Sigmoid colon (tissue), 7 donors: ENCODE measurements around the gene IGFLR1. TPM values are rescaled to one million over a fixed set of nuclear protein-coding genes. Genes with fewer than 3 reads are reported as not detected.
A peak's percentile ranks its signal among the peaks of the same experiment; 100 is the strongest.

ENCODE experiments used
- DNase-seq: peaks from one replicate; pipeline ENCODE4 v3.0.0-alpha.2; 2019
- H3K27ac ChIP-seq, 4 donors: fragments of 200-600 bp; sonication (generic); one replicate each; pipeline ENCODE4 v1.5.1; 2016 to 2019; ENCODE audit warnings: mild to moderate bottlenecking in 1 of 4
- H3K27me3 ChIP-seq, 3 donors: fragments of 200-600 bp; sonication (generic); one replicate each; pipeline ENCODE4 v1.5.1; 2019; ENCODE audit warnings: mild to moderate bottlenecking in 1 of 3
- H3K36me3 ChIP-seq, 4 donors: fragments of 200-600 bp; sonication (generic); one replicate each; pipeline ENCODE4 v1.5.1; 2016 to 2019
- H3K4me1 ChIP-seq, 4 donors: fragments of 200-600 bp; sonication (generic); one replicate each; pipeline ENCODE4 v1.5.1; 2017 to 2019
- H3K4me3 ChIP-seq, 4 donors: fragments of 200-600 bp; sonication (generic); one replicate each; pipeline ENCODE4 v1.5.1; 2017 to 2019; ENCODE audit warnings: mild to moderate bottlenecking in 2 of 4, moderate library complexity in 1 of 4
- H3K9me3 ChIP-seq, 4 donors: fragments of 200-600 bp in 3 of 4; sonication (generic) in 3 of 4; one replicate each; pipeline versions ENCODE4 v1.5.1 to v1.6.1; 2013 to 2019
- CTCF ChIP-seq, 4 experiments: fragments of 450-650 bp in 3 of 4; fragments of 200-600 bp in 1 of 4; IDR thresholded peaks; one replicate each; pipeline ENCODE4 v1.5.1; 2016 to 2019; ENCODE audit warnings: antibody characterized with exemption in 4 of 4, mild to moderate bottlenecking in 3 of 4, moderate library complexity in 2 of 4
- EP300 ChIP-seq, 4 donors: sonication (generic); formaldehyde crosslinking; IDR thresholded peaks; one replicate each; pipeline ENCODE4 v1.6.1; 2017; ENCODE audit warnings: antibody characterized with exemption in 4 of 4
- POLR2A ChIP-seq, 2 donors: fragments of 450-650 bp; IDR thresholded peaks; one replicate each; pipeline ENCODE4 v1.6.1; 2016; ENCODE audit warnings: antibody characterized with exemption in 2 of 2, mild to moderate bottlenecking in 2 of 2, moderate library complexity in 2 of 2
- POLR2AphosphoS5 ChIP-seq, 4 donors: sonication (generic); formaldehyde crosslinking; IDR thresholded peaks; one replicate each; pipeline ENCODE4 v1.6.1; 2017; ENCODE audit warnings: antibody characterized with exemption in 4 of 4
- WGBS, 2 donors: extraction: QIAGEN DNeasy Blood & Tissue Kit; methylation state at CpG; one replicate each; pipeline ENCODE4 v1.1.7; 2013; 5-methylcytosine and 5-hydroxymethylcytosine counted together
- intact Hi-C: fragments of 100-400 bp; cut with DNase I; formaldehyde crosslinking; loops from one replicate; pipeline ENCODE4 v1.15.1; 2023
- polyA plus RNA-seq, 3 donors: library from polyadenylated mRNA; stranded (reverse); fragments of 200-250 nt; gene quantifications; one replicate each; pipeline ENCODE4 v1.2.3, GENCODE V29; 2013
- total RNA-seq, 4 donors: library from RNA; depleted of rRNA; stranded (reverse); fragments of >200 nt; gene quantifications; one replicate each; pipeline ENCODE4 v1.1.0, GENCODE V29; 2016
- donor health status: healthy with polysubstance abuse.
- donor health status: Bipolar disorder and iron deficiency.
- donor health status: healthy.

Gene IGFLR1
- total RNA-seq = 10 to 100 TPM in 2 of 4 donors, 1 to 10 TPM in 2; 2.5 to 12.2 (median 8.6) TPM
- polyA plus RNA-seq = 10 to 100 TPM in 1 of 3 donors, 1 to 10 TPM in 2; 3.7 to 25.0 (median 9.0) TPM

GRCh38 chr19:35742121-35742724 is at the start of gene IGFLR1:
Gene IGFLR1 (minus strand): TSS chr19:35742452. CDS start chr19:35741180, 1,272 bp downstream.
- peak within 1 kb of the TSS in 3 of 4 donors; percentile 50 to 69 (median 52) for H3K4me3 ChIP-seq
- H3K27ac ChIP-seq = peak within 1 kb of the TSS; percentile 84 to 100 (median 87)
- peaks cover 0 to 49% (median 40%) of the 10 kb centered on the region in 4 donors for H3K4me1 ChIP-seq
- H3K27me3 ChIP-seq = no peaks in the 10 kb centered on the region
- WGBS, 2 donors = 42 to 83% methylated on average over 9 of the region's 9 CpGs
- intact Hi-C loops = no loop called here
- H3K36me3 ChIP-seq = peaks cover 11 to 30% (median 18%) of the 10 kb centered on the region in 4 donors
- TF ChIP-seq POLR2A (IDR thresholded peaks at IDR 0.05) (no peak), CTCF (IDR thresholded peaks at IDR 0.05) (no peak), EP300 (IDR thresholded peaks at IDR 0.05) (no peak), POLR2AphosphoS5 (IDR thresholded peaks at IDR 0.05) (no peak)
- no peaks in the 10 kb centered on the region for H3K9me3 ChIP-seq
- no peak for DNase-seq

- DNase-seq = no peak
- Histone ChIP-seq H3K4me3 (no peak overlapping the region), H3K36me3 (no peaks in the 10 kb centered on the region), H3K27me3 (peaks cover 0 to 17% (median 12%) of the 10 kb centered on the region in 3 donors), H3K27ac (no peak overlapping the region), H3K4me1 (no peaks in the 10 kb centered on the region), H3K9me3 (no peaks in the 10 kb centered on the region)
- 80 to 88% methylated on average over 9 of the region's 9 CpGs for WGBS, 2 donors
- no peak for TF ChIP-seq CTCF (IDR thresholded peaks at IDR 0.05)
- TF ChIP-seq POLR2A (IDR thresholded peaks at IDR 0.05) = no peak
- no peak for TF ChIP-seq EP300 (IDR thresholded peaks at IDR 0.05)
- TF ChIP-seq POLR2AphosphoS5 (IDR thresholded peaks at IDR 0.05) = no peak
- intact Hi-C loops = no loop called here
Measured at GRCh38 chr19:35791814-35792279, 49.6 kb upstream of the IGFLR1 start.

- H3K9me3 ChIP-seq = no peaks in the 10 kb centered on the region
- H3K4me1 ChIP-seq = no peaks in the 10 kb centered on the region
- intact Hi-C loops = no loop called here
- 58 to 70% methylated on average over 20 of the region's 20 CpGs for WGBS, 2 donors
- H3K4me3 ChIP-seq = no peak overlapping the region
- no peak for TF ChIP-seq CTCF (IDR thresholded peaks at IDR 0.05)
- no peak for TF ChIP-seq EP300 (IDR thresholded peaks at IDR 0.05)
- TF ChIP-seq POLR2AphosphoS5 (IDR thresholded peaks at IDR 0.05) = no peak
- no peak for TF ChIP-seq POLR2A (IDR thresholded peaks at IDR 0.05)
- H3K36me3 ChIP-seq = no peaks in the 10 kb centered on the region
- H3K27me3 ChIP-seq = peaks cover 0 to 11% (median 5%) of the 10 kb centered on the region in 3 donors
- no peak overlapping the region for H3K27ac ChIP-seq
- DNase-seq = peak; percentile 61
Measured at GRCh38 chr19:35790981-35791813, 48.9 kb upstream of the IGFLR1 start.

- peaks cover 0 to 1% (median 0%) of the 10 kb centered on the region in 3 donors for H3K27me3 ChIP-seq
- no peak for DNase-seq
- no peak overlapping the region for H3K27ac ChIP-seq
- peaks cover 0 to 1% (median 0%) of the 10 kb centered on the region in 4 donors for H3K36me3 ChIP-seq
- no peaks in the 10 kb centered on the region for H3K4me1 ChIP-seq
- TF ChIP-seq POLR2AphosphoS5 (IDR thresholded peaks at IDR 0.05) = no peak
- TF ChIP-seq EP300 (IDR thresholded peaks at IDR 0.05) = no peak
- no peak for TF ChIP-seq CTCF (IDR thresholded peaks at IDR 0.05)
- no peak for TF ChIP-seq POLR2A (IDR thresholded peaks at IDR 0.05)
- intact Hi-C loops = no loop called here
- 86 to 91% methylated on average over 19 of the region's 19 CpGs for WGBS, 2 donors
- H3K4me3 ChIP-seq = no peak overlapping the region
- H3K9me3 ChIP-seq = no peaks in the 10 kb centered on the region
Measured at GRCh38 chr19:35789978-35790944, 48.0 kb upstream of the IGFLR1 start.
